Ishikawa (cell line): ENCODE results near the gene NANOS3.

ENCODE experiments used
- CEBPB ChIP-seq: IDR thresholded peaks from 2 replicates; pipeline ENCODE4 v1.6.1; 2012
- CREB1 ChIP-seq: IDR thresholded peaks from 2 replicates; pipeline ENCODE4 v1.6.1; 2012; ENCODE audit warnings: low read depth
- YY1 ChIP-seq: IDR thresholded peaks from 2 replicates; pipeline ENCODE4 v1.6.1; 2012; ENCODE audit warnings: low read depth

GRCh38 chr19:13926010-13926409, 49.1 kb downstream of the NANOS3 start:
- TF ChIP-seq YY1 (no peak), CEBPB (no peak), CREB1 (no peak)
